HepG2 (cell line): ENCODE measurements around the gene ACSL6. TPM values are rescaled to one million over a fixed set of nuclear protein-coding genes. Genes with fewer than 3 reads are reported as not detected.

Experiments used
- JUND ChIP-seq: sonication (generic); formaldehyde crosslinking; IDR thresholded peaks from 2 replicates; pipeline ENCODE4 v1.8.0; 2022; ENCODE audit warnings: mild to moderate bottlenecking, missing genetic modification reagents
- MAFG ChIP-seq: sonication (generic); formaldehyde crosslinking; IDR thresholded peaks from 2 replicates; pipeline ENCODE4 v1.5.1; 2020; ENCODE audit warnings: mild to moderate bottlenecking, missing genetic modification reagents
- PRMT3 ChIP-seq: sonication (generic); formaldehyde crosslinking; IDR thresholded peaks from 2 replicates; pipeline ENCODE4 v1.8.1; 2022; ENCODE audit warnings: low read depth, mild to moderate bottlenecking, moderate library complexity, missing genetic modification reagents, borderline replicate concordance
- SNAPC4 ChIP-seq: sonication (generic); formaldehyde crosslinking; IDR thresholded peaks from 2 replicates; pipeline ENCODE4 v1.4.0; 2020; ENCODE audit warnings: mild to moderate bottlenecking, missing genetic modification reagents
- SP5 ChIP-seq: IDR thresholded peaks from 2 replicates; pipeline ENCODE4 v1.6.1; 2016; ENCODE audit warnings: low read depth, borderline replicate concordance
- ZNF235 ChIP-seq: sonication (generic); formaldehyde crosslinking; IDR thresholded peaks from 2 replicates; pipeline ENCODE4 v1.8.1; 2023; ENCODE audit warnings: mild to moderate bottlenecking, missing genetic modification reagents, borderline replicate concordance
- ZNF691 ChIP-seq: sonication (generic); formaldehyde crosslinking; IDR thresholded peaks from 2 replicates; pipeline ENCODE4 v1.4.0; 2020; ENCODE audit warnings: missing genetic modification reagents, low read depth, mild to moderate bottlenecking, borderline replicate concordance
- polyA plus RNA-seq, 8 experiments: library from polyadenylated mRNA; depleted of rRNA in 3 of 8; stranded (reverse) in 7 of 8; unstranded in 1 of 8; fragments of >200 nt; fragmentation: Illumina TruSeq in 4 of 8; extraction: Trizol in 4 of 8; gene quantifications; 2 replicates each; pipeline versions ENCODE4 v1.2.1 to v1.2.3, GENCODE V29; 2011 to 2016; ENCODE audit warnings: low read depth in 4 of 8, missing spikeins in 1 of 8, mixed read lengths in 1 of 8; ENCODE audit not compliant: insufficient read depth in 1 of 8
- total RNA-seq, 5 experiments: library from RNA; depleted of rRNA; stranded (reverse); fragments of >200 nt; fragmentation: Illumina TruSeq; extraction: Trizol; gene quantifications; 2 replicates each; pipeline ENCODE4 v1.2.3, GENCODE V29; 2016; ENCODE audit warnings: low read depth in 1 of 5
- TF ChIP-seq, protein P1 (sequence below): sonication (generic); formaldehyde crosslinking; IDR thresholded peaks from 2 replicates; pipeline ENCODE4 v1.5.1; 2020; ENCODE audit warnings: mild to moderate bottlenecking, missing genetic modification reagents, moderate library complexity
- TF ChIP-seq, protein P2 (sequence below): sonication (generic); formaldehyde crosslinking; IDR thresholded peaks from 2 replicates; pipeline ENCODE4 v1.4.0; 2020; ENCODE audit warnings: missing genetic modification reagents, borderline replicate concordance
- TF ChIP-seq, protein P3 (sequence below): sonication (generic); formaldehyde crosslinking; IDR thresholded peaks from 2 replicates; pipeline ENCODE4 v1.9.0; 2022; ENCODE audit warnings: missing genetic modification reagents, mild to moderate bottlenecking, borderline replicate concordance

Gene ACSL6
- total and polyA plus RNA-seq, 2 of the 13 experiments (the other 11 are each of a cell fraction or from before 2014, with no cell fraction given): 3.7 to 3.8 TPM

GRCh38 chr5:132001647-132002561, 9.6 kb downstream of the ACSL6 start (continued):
- TF ChIP-seq SNAPC4 (CRISPR knock-in tag): 0 out of 2 replicates have a peak, but pooled peaks have one; percentile 77
- no peak for TF ChIP-seq MAFG (CRISPR knock-in tag)
- TF ChIP-seq SP5 (CRISPR knock-in tag): peak; percentile 65; the same call in 1 of the 2 replicates
- TF ChIP-seq, protein P1, sequence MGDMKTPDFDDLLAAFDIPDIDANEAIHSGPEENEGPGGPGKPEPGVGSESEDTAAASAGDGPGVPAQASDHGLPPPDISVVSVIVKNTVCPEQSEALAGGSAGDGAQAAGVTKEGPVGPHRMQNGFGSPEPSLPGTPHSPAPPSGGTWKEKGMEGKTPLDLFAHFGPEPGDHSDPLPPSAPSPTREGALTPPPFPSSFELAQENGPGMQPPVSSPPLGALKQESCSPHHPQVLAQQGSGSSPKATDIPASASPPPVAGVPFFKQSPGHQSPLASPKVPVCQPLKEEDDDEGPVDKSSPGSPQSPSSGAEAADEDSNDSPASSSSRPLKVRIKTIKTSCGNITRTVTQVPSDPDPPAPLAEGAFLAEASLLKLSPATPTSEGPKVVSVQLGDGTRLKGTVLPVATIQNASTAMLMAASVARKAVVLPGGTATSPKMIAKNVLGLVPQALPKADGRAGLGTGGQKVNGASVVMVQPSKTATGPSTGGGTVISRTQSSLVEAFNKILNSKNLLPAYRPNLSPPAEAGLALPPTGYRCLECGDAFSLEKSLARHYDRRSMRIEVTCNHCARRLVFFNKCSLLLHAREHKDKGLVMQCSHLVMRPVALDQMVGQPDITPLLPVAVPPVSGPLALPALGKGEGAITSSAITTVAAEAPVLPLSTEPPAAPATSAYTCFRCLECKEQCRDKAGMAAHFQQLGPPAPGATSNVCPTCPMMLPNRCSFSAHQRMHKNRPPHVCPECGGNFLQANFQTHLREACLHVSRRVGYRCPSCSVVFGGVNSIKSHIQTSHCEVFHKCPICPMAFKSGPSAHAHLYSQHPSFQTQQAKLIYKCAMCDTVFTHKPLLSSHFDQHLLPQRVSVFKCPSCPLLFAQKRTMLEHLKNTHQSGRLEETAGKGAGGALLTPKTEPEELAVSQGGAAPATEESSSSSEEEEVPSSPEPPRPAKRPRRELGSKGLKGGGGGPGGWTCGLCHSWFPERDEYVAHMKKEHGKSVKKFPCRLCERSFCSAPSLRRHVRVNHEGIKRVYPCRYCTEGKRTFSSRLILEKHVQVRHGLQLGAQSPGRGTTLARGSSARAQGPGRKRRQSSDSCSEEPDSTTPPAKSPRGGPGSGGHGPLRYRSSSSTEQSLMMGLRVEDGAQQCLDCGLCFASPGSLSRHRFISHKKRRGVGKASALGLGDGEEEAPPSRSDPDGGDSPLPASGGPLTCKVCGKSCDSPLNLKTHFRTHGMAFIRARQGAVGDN (CRISPR knock-in tag): peak; percentile 97
- peak; percentile 47; the same call in 1 of the 2 replicates for TF ChIP-seq ZNF235 (CRISPR knock-in tag)
- TF ChIP-seq, protein P2, sequence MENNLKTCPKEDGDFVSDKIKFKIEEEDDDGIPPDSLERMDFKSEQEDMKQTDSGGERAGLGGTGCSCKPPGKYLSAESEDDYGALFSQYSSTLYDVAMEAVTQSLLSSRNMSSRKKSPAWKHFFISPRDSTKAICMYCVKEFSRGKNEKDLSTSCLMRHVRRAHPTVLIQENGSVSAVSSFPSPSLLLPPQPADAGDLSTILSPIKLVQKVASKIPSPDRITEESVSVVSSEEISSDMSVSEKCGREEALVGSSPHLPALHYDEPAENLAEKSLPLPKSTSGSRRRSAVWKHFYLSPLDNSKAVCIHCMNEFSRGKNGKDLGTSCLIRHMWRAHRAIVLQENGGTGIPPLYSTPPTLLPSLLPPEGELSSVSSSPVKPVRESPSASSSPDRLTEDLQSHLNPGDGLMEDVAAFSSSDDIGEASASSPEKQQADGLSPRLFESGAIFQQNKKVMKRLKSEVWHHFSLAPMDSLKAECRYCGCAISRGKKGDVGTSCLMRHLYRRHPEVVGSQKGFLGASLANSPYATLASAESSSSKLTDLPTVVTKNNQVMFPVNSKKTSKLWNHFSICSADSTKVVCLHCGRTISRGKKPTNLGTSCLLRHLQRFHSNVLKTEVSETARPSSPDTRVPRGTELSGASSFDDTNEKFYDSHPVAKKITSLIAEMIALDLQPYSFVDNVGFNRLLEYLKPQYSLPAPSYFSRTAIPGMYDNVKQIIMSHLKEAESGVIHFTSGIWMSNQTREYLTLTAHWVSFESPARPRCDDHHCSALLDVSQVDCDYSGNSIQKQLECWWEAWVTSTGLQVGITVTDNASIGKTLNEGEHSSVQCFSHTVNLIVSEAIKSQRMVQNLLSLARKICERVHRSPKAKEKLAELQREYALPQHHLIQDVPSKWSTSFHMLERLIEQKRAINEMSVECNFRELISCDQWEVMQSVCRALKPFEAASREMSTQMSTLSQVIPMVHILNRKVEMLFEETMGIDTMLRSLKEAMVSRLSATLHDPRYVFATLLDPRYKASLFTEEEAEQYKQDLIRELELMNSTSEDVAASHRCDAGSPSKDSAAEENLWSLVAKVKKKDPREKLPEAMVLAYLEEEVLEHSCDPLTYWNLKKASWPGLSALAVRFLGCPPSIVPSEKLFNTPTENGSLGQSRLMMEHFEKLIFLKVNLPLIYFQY (CRISPR knock-in tag): peak; percentile 79; the same call in 1 of the 2 replicates
- peak; percentile 76; the same call in 1 of the 2 replicates for TF ChIP-seq ZNF691 (CRISPR knock-in tag)
- TF ChIP-seq, protein P3, sequence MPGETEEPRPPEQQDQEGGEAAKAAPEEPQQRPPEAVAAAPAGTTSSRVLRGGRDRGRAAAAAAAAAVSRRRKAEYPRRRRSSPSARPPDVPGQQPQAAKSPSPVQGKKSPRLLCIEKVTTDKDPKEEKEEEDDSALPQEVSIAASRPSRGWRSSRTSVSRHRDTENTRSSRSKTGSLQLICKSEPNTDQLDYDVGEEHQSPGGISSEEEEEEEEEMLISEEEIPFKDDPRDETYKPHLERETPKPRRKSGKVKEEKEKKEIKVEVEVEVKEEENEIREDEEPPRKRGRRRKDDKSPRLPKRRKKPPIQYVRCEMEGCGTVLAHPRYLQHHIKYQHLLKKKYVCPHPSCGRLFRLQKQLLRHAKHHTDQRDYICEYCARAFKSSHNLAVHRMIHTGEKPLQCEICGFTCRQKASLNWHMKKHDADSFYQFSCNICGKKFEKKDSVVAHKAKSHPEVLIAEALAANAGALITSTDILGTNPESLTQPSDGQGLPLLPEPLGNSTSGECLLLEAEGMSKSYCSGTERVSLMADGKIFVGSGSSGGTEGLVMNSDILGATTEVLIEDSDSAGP (CRISPR knock-in tag): peak; percentile 58
- TF ChIP-seq JUND (CRISPR knock-in tag): peak; percentile 87; the same call in 1 of the 2 replicates
- no peak for TF ChIP-seq PRMT3 (CRISPR knock-in tag)
